ENCODE results near the gene MTFMT.

MTFMT gene

GRCh38 chr15:65059931-65060596, 30.6 kb upstream of the MTFMT start:
- DNase-seq = no peak

- DNase-seq = no peak
Measured at GRCh38 chr15:65059369-65059750, 29.9 kb upstream of the MTFMT start.

- DNase-seq = no peak
Measured at GRCh38 chr15:65058394-65059368, 29.2 kb upstream of the MTFMT start.

- no peak for DNase-seq
Measured at GRCh38 chr15:65057549-65057940, 28.1 kb upstream of the MTFMT start.

GRCh38 chr15:65056868-65057548, 27.6 kb upstream of the MTFMT start:
- no peak for DNase-seq

GRCh38 chr15:65056106-65056505, 26.7 kb upstream of the MTFMT start:
- no peak for DNase-seq

GRCh38 chr15:65055201-65055870, 25.9 kb upstream of the MTFMT start:
- no peak for DNase-seq

GRCh38 chr15:65054333-65055200, 25.1 kb upstream of the MTFMT start:
- DNase-seq = peak; percentile 82

- no peak for DNase-seq
Measured at GRCh38 chr15:65052956-65053355, 23.5 kb upstream of the MTFMT start.

GRCh38 chr15:65051266-65051665, 21.8 kb upstream of the MTFMT start:
- DNase-seq = no peak

GRCh38 chr15:65050270-65050669, 20.8 kb upstream of the MTFMT start:
- no peak for DNase-seq

- peak; percentile 95 for DNase-seq
Measured at GRCh38 chr15:65049418-65049840, 20.0 kb upstream of the MTFMT start.

GRCh38 chr15:65048241-65048640, 18.8 kb upstream of the MTFMT start:
- no peak for DNase-seq

GRCh38 chr15:65044724-65045481, 15.5 kb upstream of the MTFMT start, which contains the start of gene SLC51B:
SLC51B (plus strand) TSS chr15:65045387; CDS start chr15:65050005, 4,618 bp downstream.
- DNase-seq = no peak

GRCh38 chr15:65044218-65044617, 14.8 kb upstream of the MTFMT start:
- peak; percentile 52 for DNase-seq

- no peak for DNase-seq
Measured at GRCh38 chr15:65042776-65043327, 13.4 kb upstream of the MTFMT start.

- no peak for DNase-seq
Measured at GRCh38 chr15:65041787-65042186, 12.3 kb upstream of the MTFMT start.

- DNase-seq = no peak
Measured at GRCh38 chr15:65040461-65040860, 11.0 kb upstream of the MTFMT start.

- DNase-seq = no peak
Measured at GRCh38 chr15:65038836-65039235, 9.4 kb upstream of the MTFMT start.

- DNase-seq = no peak
Measured at GRCh38 chr15:65038428-65038827, 9.0 kb upstream of the MTFMT start.

GRCh38 chr15:65037309-65037708, 7.9 kb upstream of the MTFMT start:
- DNase-seq = no peak

Data from activated CD8-positive, alpha-beta memory T cell treated with anti-CD3 and anti-CD28 coated beads, Interleukin-2, amount 50 U/mL, for 48 hours (primary cell).